HL-60 (cell line): ENCODE data around the gene SPTBN1.

ENCODE experiments used
- DNase-seq, 2 experiments: peaks; one replicate each; pipeline ENCODE4 v3.0.0-alpha.2; 2010 to 2020; ENCODE audit warnings: low read depth in 1 of 2, low spot score in 1 of 2
- H3K27ac ChIP-seq: fragments of 250-450 bp; sonication (Bioruptor Pico); replicated peaks from 2 replicates; pipeline ENCODE4 v1.5.1; 2020; ENCODE audit warnings: mild to moderate bottlenecking, moderate library complexity
- H3K27me3 ChIP-seq: fragments of 250-450 bp; sonication (Bioruptor Pico); 2 replicates; pipeline ENCODE4 v1.5.1; 2021; ENCODE audit warnings: mild to moderate bottlenecking, moderate library complexity; ENCODE audit not compliant: insufficient read depth, poor library complexity, severe bottlenecking
- H3K4me3 ChIP-seq: replicated peaks from 2 replicates; pipeline ENCODE4 v1.5.1; 2011; ENCODE audit warnings: mild to moderate bottlenecking, control low read depth, low read length; ENCODE audit not compliant: insufficient read depth
- GABPA ChIP-seq: IDR thresholded peaks from 2 replicates; pipeline ENCODE4 v1.6.1; 2012; ENCODE audit warnings: low read depth
- POLR2AphosphoS5 ChIP-seq: IDR thresholded peaks from 2 replicates; pipeline ENCODE4 v1.6.1; 2012; ENCODE audit warnings: low read depth
- SPI1 ChIP-seq: IDR thresholded peaks from 2 replicates; pipeline ENCODE4 v1.6.1; 2012; ENCODE audit warnings: low read depth, mild to moderate bottlenecking, borderline replicate concordance
- TF ChIP-seq, protein P1 (sequence below): IDR thresholded peaks from one replicate; pipeline ENCODE4 v1.5.1; 2011; ENCODE audit warnings: low read length, control low read depth, inconsistent platforms; ENCODE audit not compliant: insufficient read depth
- TF ChIP-seq, protein P2 (sequence below): IDR thresholded peaks from 2 replicates; pipeline ENCODE4 v1.6.1; 2012; ENCODE audit warnings: low read depth; ENCODE audit not compliant: insufficient replicate concordance

SPTBN1 gene

DNA sequence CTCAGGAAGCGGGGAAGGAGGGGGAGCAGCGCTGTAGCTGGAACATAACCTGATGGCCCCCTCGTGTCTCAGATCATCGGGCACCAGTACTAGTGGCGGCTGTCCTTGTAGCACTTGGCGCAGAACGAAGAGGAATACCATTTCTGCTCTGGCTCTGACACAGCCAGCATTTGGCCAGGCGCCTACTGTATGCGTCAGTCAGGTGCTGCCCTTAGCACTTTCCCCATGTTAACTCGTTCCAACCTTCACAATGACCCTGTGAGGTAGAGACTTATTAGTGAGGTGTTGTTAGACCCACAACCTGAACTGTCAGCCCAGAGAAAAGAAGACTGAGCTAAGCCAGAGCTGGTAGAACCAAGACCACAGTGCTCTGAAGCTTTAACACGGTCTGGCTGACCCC is 219.6 kb downstream of the SPTBN1 start:
- H3K27ac ChIP-seq = no peak overlapping the region
- no peaks in the 10 kb centered on the region for H3K27me3 ChIP-seq
- no peak overlapping the region for H3K4me3 ChIP-seq
- TF ChIP-seq GABPA (no peak), POLR2AphosphoS5 (no peak), SPI1 (no peak)
- TF ChIP-seq, protein P1, sequence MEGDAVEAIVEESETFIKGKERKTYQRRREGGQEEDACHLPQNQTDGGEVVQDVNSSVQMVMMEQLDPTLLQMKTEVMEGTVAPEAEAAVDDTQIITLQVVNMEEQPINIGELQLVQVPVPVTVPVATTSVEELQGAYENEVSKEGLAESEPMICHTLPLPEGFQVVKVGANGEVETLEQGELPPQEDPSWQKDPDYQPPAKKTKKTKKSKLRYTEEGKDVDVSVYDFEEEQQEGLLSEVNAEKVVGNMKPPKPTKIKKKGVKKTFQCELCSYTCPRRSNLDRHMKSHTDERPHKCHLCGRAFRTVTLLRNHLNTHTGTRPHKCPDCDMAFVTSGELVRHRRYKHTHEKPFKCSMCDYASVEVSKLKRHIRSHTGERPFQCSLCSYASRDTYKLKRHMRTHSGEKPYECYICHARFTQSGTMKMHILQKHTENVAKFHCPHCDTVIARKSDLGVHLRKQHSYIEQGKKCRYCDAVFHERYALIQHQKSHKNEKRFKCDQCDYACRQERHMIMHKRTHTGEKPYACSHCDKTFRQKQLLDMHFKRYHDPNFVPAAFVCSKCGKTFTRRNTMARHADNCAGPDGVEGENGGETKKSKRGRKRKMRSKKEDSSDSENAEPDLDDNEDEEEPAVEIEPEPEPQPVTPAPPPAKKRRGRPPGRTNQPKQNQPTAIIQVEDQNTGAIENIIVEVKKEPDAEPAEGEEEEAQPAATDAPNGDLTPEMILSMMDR = no peak
- TF ChIP-seq, protein P2, sequence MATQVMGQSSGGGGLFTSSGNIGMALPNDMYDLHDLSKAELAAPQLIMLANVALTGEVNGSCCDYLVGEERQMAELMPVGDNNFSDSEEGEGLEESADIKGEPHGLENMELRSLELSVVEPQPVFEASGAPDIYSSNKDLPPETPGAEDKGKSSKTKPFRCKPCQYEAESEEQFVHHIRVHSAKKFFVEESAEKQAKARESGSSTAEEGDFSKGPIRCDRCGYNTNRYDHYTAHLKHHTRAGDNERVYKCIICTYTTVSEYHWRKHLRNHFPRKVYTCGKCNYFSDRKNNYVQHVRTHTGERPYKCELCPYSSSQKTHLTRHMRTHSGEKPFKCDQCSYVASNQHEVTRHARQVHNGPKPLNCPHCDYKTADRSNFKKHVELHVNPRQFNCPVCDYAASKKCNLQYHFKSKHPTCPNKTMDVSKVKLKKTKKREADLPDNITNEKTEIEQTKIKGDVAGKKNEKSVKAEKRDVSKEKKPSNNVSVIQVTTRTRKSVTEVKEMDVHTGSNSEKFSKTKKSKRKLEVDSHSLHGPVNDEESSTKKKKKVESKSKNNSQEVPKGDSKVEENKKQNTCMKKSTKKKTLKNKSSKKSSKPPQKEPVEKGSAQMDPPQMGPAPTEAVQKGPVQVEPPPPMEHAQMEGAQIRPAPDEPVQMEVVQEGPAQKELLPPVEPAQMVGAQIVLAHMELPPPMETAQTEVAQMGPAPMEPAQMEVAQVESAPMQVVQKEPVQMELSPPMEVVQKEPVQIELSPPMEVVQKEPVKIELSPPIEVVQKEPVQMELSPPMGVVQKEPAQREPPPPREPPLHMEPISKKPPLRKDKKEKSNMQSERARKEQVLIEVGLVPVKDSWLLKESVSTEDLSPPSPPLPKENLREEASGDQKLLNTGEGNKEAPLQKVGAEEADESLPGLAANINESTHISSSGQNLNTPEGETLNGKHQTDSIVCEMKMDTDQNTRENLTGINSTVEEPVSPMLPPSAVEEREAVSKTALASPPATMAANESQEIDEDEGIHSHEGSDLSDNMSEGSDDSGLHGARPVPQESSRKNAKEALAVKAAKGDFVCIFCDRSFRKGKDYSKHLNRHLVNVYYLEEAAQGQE = no peak
- no peak for DNase-seq

DNA sequence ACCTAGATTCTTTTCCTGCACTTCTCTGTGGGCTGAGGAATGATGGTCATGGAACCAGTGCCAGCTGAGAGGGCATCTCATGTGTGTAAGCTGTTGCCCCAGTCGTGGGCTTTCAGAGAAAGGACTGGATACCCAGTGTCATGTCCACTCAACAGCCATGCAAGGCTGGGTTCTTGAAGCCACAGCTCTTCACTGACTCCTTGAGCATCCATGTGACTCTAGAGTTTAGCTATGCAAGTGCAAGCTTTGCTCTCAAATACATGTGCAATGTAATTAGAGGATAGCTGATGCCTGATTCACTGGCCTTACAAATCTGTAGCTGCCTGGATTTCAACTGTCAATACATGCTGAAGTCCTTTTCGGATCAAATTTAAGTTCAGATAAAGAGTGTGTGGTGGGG is 220.5 kb downstream of the SPTBN1 start:
- Histone ChIP-seq H3K27ac (no peak overlapping the region), H3K4me3 (no peak overlapping the region), H3K27me3 (no peaks in the 10 kb centered on the region)
- TF ChIP-seq, protein P2 = no peak
- no peak for TF ChIP-seq POLR2AphosphoS5
- TF ChIP-seq GABPA = no peak
- no peak for TF ChIP-seq SPI1
- TF ChIP-seq, protein P1 = no peak
- no peak for DNase-seq

DNA sequence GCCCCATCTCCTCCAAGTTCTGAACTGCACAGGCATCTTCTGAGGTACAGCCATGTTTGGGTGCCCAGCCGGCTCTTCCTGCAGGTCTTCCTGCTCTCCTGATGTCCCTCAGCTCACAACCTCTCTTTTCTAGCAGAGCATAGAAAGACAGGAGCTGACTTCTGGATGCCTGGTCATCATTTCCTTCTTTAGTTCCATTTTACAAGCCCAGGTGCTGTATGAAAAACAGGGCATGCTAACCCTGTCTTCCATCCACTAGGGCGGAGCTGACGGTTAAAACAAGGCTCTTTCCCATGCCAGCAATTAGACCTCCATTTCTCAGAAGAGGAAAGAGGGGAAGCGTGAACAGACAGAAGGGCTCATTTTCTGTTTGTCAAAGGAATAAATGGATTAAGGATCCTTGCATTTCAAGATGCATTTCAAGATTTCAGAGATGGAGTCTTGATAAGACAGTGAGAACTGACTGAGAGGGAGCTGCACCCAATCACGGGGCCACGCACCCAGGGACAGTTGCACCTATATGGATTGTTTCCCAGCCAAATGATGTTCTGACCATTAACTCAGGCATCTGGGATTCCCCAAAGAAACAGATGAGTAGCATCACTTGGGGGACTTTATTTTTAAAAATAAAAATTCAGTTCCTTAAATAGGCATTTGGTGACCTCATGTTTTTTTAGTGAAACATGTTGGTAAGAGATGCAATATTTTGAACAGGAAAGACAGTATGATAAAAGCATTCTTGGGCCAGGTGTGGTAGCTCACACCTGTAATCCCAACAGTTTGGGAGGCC is 221.5 kb downstream of the SPTBN1 start:
- Histone ChIP-seq H3K4me3 (no peak overlapping the region), H3K27ac (no peak overlapping the region), H3K27me3 (no peaks in the 10 kb centered on the region)
- DNase-seq = no peak
- TF ChIP-seq GABPA = no peak
- TF ChIP-seq, protein P1 = no peak
- TF ChIP-seq SPI1 = no peak
- TF ChIP-seq POLR2AphosphoS5 = no peak
- TF ChIP-seq, protein P2 = no peak
